Activated CD4-positive, alpha-beta memory T cell treated with anti-CD3 and anti-CD28 coated beads for 36 hours (primary cell): ENCODE measurements around the gene DLG1. TPM values are rescaled to one million over a fixed set of nuclear protein-coding genes. Genes with fewer than 3 reads are reported as not detected.

Experiments used
- CTCF ChIA-PET: fragments of 350-600 bp; sonication (Branson Sonifier 250); formaldehyde crosslinking; loops from one replicate; lab custom pipeline; 2021; ENCODE audit warnings: antibody characterized with exemption, inconsistent platforms; lab: Charles Lee
- POLR2A ChIA-PET: fragments of 350-600 bp; sonication (Branson Sonifier 250); formaldehyde crosslinking; loops from one replicate; lab custom pipeline; 2021; ENCODE audit warnings: antibody characterized with exemption; lab: Charles Lee
- DNase-seq: peaks from one replicate; pipeline ENCODE4 v3.0.0-alpha.2; 2020
- H3K27ac Mint-ChIP-seq: one replicate; pipeline ENCODE4 v1.8.0; 2021; ENCODE audit warnings: mixed read lengths
- H3K27me3 Mint-ChIP-seq: one replicate; pipeline ENCODE4 v1.8.0; 2021; ENCODE audit warnings: mixed read lengths
- H3K36me3 Mint-ChIP-seq: one replicate; pipeline ENCODE4 v1.8.0; 2021; ENCODE audit warnings: mixed read lengths
- H3K4me1 Mint-ChIP-seq: one replicate; pipeline ENCODE4 v1.8.0; 2021; ENCODE audit warnings: low read depth, mixed read lengths
- H3K4me3 Mint-ChIP-seq: one replicate; pipeline ENCODE4 v1.8.0; 2021; ENCODE audit warnings: mild to moderate bottlenecking, mixed read lengths
- H3K9me3 Mint-ChIP-seq: one replicate; pipeline ENCODE4 v1.8.0; 2021; ENCODE audit warnings: mixed read lengths
- intact Hi-C: fragments of 100-400 bp; cut with micrococcal nuclease; formaldehyde crosslinking; loops from one replicate; pipeline ENCODE4 v1.15.1; 2023
- total RNA-seq, 2 experiments: library from RNA; stranded (reverse); gene quantifications; one replicate each; pipeline ENCODE4 v1.2.3, GENCODE V29; 2021

The DLG1 gene
- total RNA-seq, 2 experiments from 2014 or later: 52.6 to 53.3 TPM

DNA sequence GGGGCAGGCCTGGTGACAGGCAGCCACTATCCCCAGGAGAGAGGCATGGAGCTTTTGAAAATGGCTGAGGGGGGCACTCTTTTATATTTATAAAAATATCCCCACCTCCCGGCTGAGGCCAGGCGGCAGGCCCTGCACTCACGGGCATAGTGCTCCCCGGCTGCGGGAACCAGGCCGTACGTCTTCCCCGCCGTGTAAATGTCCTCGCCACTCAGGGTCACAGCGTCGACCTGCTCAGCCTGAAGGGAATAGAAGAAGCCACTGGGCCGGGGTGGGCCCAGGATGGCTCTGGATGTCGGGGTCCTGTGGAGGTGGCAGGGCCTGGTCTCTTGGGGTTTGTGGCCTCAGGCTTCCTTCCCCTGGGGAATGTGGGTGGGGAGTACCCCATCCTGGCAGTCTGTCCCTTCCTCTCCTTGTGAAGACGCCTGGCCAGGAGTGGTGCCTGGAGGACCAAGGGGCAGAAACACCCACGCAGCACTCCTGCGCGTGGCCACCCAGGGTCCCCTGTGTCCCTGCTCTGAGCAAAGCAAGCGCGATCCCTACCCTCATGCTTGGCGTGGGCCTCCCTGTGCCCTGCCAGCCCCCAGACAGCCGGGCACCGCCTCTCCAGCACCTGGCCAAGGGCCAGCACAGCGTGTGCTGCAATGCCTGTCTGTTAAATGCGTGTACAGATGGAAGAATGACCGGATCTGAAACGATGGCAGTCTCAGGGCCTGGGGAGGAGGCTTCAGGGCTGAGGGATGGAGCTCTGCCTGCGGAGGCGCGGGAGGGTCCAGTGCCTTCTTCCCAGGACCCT lies 287.7 kb downstream of the DLG1 start:
- no peak for DNase-seq
- H3K4me1 Mint-ChIP-seq: no peaks in the 10 kb centered on the region
- H3K27ac Mint-ChIP-seq: no peak overlapping the region
- H3K27me3 Mint-ChIP-seq: no peaks in the 10 kb centered on the region
- POLR2A ChIA-PET: no interaction called here
- CTCF ChIA-PET: no interaction called here
- H3K9me3 Mint-ChIP-seq: no peaks in the 10 kb centered on the region
- H3K4me3 Mint-ChIP-seq: no peak overlapping the region
- H3K36me3 Mint-ChIP-seq: no peaks in the 10 kb centered on the region
- intact Hi-C loops: no loop called here

DNA sequence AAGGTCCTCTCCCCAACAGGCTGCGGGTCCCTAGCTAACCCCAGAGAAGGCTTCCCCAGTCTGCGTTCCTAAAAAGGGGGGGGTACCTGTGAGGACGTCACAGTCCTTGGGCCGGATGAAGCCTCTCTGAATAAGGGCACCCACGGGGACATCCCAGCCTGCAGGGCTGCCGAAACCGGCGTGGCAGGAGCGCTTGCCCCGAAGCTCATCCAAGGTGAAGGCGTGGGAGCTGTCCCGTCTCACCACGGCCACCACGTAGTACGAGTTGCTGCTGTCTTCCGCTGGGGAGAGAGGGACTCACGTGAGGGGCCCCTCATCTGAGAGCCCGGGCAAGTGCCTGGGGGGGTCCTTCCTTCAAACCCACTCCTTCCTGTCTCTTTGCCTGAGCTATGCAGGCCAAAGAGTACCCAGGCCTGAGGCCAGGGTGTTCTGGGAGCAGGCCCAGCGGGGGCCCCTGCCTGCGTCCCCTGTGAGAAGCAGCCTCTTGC lies 288.8 kb downstream of the DLG1 start:
- CTCF ChIA-PET: interaction anchor here (1.2 kb wide), 1 partner anchor 20 kb away, joined by 3 read pairs; the partner anchor contains the start of gene MELTF
- no peaks in the 10 kb centered on the region for H3K4me1 Mint-ChIP-seq
- intact Hi-C loops: no loop called here
- no peaks in the 10 kb centered on the region for H3K27me3 Mint-ChIP-seq
- H3K4me3 Mint-ChIP-seq: no peak overlapping the region
- H3K9me3 Mint-ChIP-seq: no peaks in the 10 kb centered on the region
- DNase-seq: no peak
- H3K27ac Mint-ChIP-seq: no peak overlapping the region
- POLR2A ChIA-PET: no interaction called here
- H3K36me3 Mint-ChIP-seq: no peaks in the 10 kb centered on the region

DNA sequence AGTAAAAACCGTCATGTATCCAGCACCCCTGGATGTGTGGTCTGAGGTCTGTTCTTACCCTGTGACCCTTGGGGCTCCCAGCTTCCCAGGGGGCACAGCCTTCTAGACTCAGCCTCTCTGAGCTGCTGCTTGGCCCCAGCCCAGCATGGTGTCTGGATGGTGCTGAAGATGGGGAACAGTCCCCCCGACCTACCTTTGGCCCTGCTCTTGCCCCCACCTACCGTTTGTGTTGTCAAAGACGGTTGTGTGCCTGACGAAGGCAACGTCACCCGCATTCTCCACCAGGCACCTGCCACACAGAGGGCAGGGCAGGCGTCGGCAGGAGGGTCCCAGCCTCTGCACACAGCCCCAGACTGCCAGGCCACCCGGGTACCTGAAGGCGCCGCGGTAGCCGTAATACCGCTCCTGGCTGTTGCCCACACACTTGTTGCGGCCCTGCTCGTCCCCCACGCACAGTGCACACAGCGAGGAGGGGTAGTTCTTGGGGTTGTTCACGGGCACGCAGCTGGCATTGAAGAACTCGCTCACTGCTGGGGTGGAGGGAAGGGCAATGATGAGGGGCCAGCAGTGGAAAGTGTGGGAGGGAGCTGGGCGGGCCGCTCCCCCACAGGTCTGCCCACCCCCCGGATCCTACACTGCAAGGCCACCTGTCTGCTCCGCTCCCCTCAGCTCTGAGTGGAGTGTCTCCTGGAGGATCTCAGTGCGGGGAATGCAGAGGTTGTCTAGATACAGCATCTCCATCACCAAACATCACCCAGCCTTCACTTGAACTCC lies 289.8 kb downstream of the DLG1 start:
- intact Hi-C loops: no loop called here
- no peaks in the 10 kb centered on the region for H3K27me3 Mint-ChIP-seq
- no peak overlapping the region for H3K4me3 Mint-ChIP-seq
- POLR2A ChIA-PET: no interaction called here
- H3K9me3 Mint-ChIP-seq: no peaks in the 10 kb centered on the region
- peaks cover 8% of the 10 kb centered on the region for H3K4me1 Mint-ChIP-seq
- no peak for DNase-seq
- H3K27ac Mint-ChIP-seq: no peak overlapping the region
- CTCF ChIA-PET: interaction anchor here (1.2 kb wide), 1 partner anchor 21 kb away, joined by 3 read pairs; the partner anchor contains the start of gene MELTF
- no peaks in the 10 kb centered on the region for H3K36me3 Mint-ChIP-seq

DNA sequence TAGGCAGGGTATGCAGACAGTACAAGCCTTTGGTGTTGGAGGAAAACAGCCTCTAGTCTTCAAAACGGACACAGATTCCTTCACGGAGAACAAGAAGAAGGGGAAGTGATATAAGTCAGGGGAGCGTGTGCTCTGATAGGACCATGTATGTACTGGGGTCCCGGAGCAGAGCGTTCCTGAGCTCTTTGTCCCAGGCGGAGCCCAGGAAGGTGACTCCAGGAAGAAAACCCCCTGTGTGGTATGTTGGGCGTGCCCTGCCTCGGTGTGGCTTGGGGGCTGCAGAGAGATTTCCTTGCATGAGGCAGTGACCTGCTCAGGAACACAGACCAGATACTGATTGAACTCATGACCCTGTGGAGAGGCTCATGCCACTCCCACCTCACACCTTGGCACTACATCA lies 290.5 kb downstream of the DLG1 start:
- POLR2A ChIA-PET: no interaction called here
- CTCF ChIA-PET: no interaction called here
- DNase-seq: no peak
- Mint-ChIP-seq H3K27ac (no peak overlapping the region), H3K36me3 (no peaks in the 10 kb centered on the region), H3K4me1 (peaks cover 8% of the 10 kb centered on the region), H3K9me3 (no peaks in the 10 kb centered on the region), H3K27me3 (no peaks in the 10 kb centered on the region), H3K4me3 (no peak overlapping the region)
- intact Hi-C loops: no loop called here

DNA sequence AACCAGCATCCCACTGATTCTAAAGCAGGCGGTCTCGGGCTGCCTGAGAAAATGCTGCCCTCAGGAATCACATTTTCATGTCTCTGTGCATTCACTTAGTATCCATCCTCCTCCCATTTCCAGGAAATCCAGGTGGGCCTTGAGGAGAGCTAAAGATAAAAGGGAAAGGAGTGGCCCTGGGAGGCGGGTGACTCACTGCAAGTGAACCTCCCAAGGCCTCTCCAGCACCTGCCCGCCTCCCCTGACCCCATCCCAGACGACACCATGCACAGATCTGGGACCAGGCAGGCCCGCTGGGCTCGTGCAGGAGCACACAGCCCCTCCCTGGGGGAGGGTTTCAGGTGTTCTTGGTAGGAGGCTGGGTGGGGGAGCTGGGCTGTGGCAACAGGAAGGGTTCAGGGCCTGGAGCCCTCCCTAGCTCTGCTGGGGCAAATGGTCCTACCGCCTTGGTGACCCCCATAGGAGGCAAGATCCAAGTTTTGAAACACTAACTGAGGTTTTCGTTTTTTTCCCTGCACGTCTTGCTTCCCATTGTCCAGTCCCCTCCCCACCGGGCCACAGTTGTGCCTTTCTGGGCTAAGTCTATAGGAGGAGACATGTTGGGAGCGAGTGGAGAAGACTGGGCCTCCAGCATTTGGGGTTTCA lies 291.0 kb downstream of the DLG1 start:
- Mint-ChIP-seq H3K4me1 (peaks cover 8% of the 10 kb centered on the region), H3K4me3 (no peak overlapping the region), H3K27ac (no peak overlapping the region), H3K27me3 (no peaks in the 10 kb centered on the region), H3K9me3 (no peaks in the 10 kb centered on the region), H3K36me3 (no peaks in the 10 kb centered on the region)
- ChIA-PET POLR2A (no interaction called here), CTCF (interaction anchor here (0.6 kb wide), 1 partner anchor 173 kb away, joined by 4 read pairs; no protein-coding TSS in a partner anchor)
- no peak for DNase-seq
- intact Hi-C loops: no loop called here

DNA sequence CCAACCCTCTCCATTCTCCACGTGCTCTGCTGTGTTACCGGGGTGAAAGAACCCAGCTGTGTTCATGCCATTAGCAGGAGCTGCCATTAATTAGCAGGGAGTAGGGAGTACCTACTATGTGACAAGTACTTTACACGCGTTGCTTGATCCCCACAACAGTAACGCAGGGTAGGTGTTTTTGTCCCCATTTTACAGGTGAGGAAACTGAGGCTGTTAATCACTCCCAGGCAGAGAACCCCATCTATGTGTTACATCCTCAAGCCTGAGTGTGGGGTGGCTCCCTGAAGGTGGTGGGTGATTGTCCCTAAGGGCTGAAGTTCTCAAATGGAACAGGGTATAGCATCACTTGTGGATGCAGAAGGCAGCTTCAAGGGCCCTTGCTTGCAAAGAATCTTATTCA lies 291.6 kb downstream of the DLG1 start:
- H3K36me3 Mint-ChIP-seq: no peaks in the 10 kb centered on the region
- no peak overlapping the region for H3K4me3 Mint-ChIP-seq
- CTCF ChIA-PET: interaction anchor here (0.6 to 1.0 kb wide), 2 partner anchors 173 to 181 kb away, joined by 3 to 4 read pairs; no protein-coding TSS in a partner anchor
- intact Hi-C loops: no loop called here
- H3K4me1 Mint-ChIP-seq: peaks cover 8% of the 10 kb centered on the region
- H3K27ac Mint-ChIP-seq: no peak overlapping the region
- no peak for DNase-seq
- H3K9me3 Mint-ChIP-seq: no peaks in the 10 kb centered on the region
- H3K27me3 Mint-ChIP-seq: no peaks in the 10 kb centered on the region
- POLR2A ChIA-PET: no interaction called here

DNA sequence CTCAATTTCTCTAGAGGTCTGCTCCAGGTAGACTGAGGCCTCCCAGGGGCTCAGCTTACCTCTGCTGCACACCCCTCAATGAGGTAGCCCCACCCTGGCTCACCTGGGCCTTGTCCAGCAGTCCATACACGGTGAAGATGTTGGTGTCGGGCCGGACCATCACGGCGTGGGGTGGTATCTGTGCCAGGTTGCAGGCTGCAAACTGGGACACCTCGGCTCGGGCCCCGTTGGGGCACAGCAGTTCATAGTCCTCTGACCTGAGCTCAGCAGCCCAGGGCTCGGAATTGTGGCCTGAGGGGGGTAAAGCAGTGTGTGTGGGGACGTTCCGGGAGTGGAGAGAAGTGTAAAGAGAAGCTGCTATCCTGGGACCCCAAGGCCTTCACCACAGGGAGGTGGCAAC lies 292.0 kb downstream of the DLG1 start:
- no peak overlapping the region for H3K27ac Mint-ChIP-seq
- POLR2A ChIA-PET: no interaction called here

DNA sequence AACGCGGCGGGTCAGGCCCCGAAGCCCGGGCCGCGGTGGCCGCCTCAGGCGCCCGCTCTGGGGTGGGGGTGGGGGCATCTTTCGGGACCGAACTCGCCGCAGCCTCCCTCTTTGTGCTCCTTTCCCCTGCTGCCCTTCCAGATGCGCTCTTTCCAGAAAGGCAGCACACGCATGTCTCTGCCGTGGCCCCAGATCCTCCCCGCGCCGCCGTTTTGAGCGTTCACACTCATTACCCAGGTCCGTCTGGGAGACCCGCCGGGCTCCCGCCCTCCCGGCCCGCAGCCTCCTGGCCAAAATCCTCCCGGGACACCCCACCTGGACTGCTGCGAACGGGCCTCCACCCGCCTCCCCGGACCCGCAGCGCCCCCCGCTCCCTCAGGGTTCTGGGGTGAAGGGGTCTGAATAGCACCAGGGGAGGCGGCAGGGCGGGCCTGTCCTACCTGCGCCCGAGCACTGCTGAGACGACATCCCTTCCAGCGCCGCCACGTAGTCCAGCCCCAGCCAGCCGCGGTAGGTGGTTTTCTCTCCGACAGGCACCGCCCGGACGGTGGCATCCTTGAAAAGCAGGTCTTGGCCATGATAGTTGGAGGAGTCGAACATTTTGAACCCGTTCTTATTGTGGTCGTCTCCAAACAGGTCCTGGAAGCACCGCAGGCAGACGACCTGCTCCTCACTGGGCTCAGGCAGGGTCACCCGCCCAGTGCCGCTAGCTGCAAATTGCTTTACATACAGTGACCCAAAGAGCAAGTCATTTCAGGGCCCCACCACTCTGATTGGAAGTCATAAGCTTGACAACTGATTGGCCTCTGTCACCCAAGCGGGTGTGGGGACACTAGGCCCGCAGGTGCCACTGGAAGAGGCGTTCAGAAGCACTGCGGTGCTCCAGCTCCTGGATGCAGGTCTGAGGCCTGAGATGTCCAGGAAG lies 294.7 kb downstream of the DLG1 start:
- H3K27me3 Mint-ChIP-seq: no peaks in the 10 kb centered on the region
- peaks cover 11% of the 10 kb centered on the region for H3K4me1 Mint-ChIP-seq
- H3K9me3 Mint-ChIP-seq: no peaks in the 10 kb centered on the region
- CTCF ChIA-PET: interaction anchor here (0.7 to 6.6 kb wide), 10 partner anchors 10 to 184 kb away, joined by 3 to 45 read pairs (median 4); partner anchors contain the start of gene MELTF
- intact Hi-C loops: no loop called here
- peak overlapping the region; percentile 64 for H3K27ac Mint-ChIP-seq
- peak overlapping the region; percentile 72 for H3K4me3 Mint-ChIP-seq
- no peaks in the 10 kb centered on the region for H3K36me3 Mint-ChIP-seq
- POLR2A ChIA-PET: interaction anchor here (0.7 to 1.8 kb wide), 2 partner anchors 62 to 136 kb away, joined by 3 to 6 read pairs; partner anchors contain the start of genes NCBP2 and SENP5
- peak; percentile 46 for DNase-seq

More for the DNA sequence above, 292.0 kb downstream of the DLG1 start:
- no peaks in the 10 kb centered on the region for H3K27me3 Mint-ChIP-seq
- no peak for DNase-seq
- intact Hi-C loops: no loop called here
- no peaks in the 10 kb centered on the region for H3K9me3 Mint-ChIP-seq
- no peak overlapping the region for H3K4me3 Mint-ChIP-seq
- CTCF ChIA-PET: interaction anchor here (0.6 to 6.6 kb wide), 3 partner anchors 24 to 181 kb away, joined by 3 to 45 read pairs (median 4); partner anchors contain the start of gene MELTF
- H3K36me3 Mint-ChIP-seq: no peaks in the 10 kb centered on the region
- peaks cover 11% of the 10 kb centered on the region for H3K4me1 Mint-ChIP-seq

DNA sequence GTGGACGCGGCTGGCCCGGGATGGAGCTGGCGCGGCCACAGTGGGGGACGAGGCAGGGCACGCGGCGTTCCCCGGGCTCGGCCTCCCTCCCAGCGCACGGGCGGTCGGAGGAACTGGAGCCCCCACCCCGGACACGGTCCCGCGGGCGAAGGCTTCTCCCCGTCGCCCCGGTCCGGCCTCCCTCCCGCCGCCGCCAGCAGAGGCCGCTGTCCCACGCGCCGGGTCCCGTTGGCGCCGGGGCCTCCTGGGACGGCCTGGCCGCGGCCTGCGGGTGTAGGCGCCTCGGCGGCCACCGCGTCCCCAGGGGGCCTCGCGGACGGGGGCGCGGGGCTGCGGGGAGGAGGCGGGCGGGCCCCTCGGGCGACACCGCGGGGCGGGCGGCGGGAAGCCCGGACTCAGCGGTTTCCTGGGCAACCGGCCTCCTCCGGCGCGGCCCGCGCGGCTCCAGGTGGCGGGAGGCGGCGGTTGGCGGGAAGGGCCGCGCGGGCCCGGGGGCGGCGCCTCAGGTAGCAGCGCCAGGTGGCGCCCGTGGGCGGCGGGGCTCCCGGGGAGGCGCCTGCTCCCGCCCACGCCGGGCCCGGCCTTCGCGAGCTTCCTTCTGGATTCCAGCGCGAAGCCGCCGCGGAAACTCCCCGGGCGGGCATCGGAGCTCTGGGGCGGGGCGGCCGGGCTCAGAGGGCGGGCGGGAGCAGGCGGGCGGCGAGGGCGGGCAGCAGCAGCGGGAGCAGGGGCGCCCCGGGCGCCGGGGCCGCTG lies 295.5 kb downstream of the DLG1 start:
- intact Hi-C loops: loop anchor here (1.0 kb wide), 2 partner anchors 26 to 184 kb away; partner anchors contain the start of gene MELTF
- Mint-ChIP-seq H3K4me1 (peaks cover 11% of the 10 kb centered on the region), H3K36me3 (no peaks in the 10 kb centered on the region), H3K27ac (no peak overlapping the region), H3K4me3 (no peak overlapping the region), H3K9me3 (no peaks in the 10 kb centered on the region), H3K27me3 (no peaks in the 10 kb centered on the region)
- DNase-seq: peak; percentile 87
- ChIA-PET CTCF (interaction anchor here (0.7 to 6.6 kb wide), 11 partner anchors 9 to 222 kb away, joined by 3 to 45 read pairs (median 4); partner anchors contain the start of gene MELTF), POLR2A (interaction anchor here (0.7 to 1.8 kb wide), 2 partner anchors 61 to 135 kb away, joined by 3 to 6 read pairs; partner anchors contain the start of genes NCBP2 and SENP5)

DNA sequence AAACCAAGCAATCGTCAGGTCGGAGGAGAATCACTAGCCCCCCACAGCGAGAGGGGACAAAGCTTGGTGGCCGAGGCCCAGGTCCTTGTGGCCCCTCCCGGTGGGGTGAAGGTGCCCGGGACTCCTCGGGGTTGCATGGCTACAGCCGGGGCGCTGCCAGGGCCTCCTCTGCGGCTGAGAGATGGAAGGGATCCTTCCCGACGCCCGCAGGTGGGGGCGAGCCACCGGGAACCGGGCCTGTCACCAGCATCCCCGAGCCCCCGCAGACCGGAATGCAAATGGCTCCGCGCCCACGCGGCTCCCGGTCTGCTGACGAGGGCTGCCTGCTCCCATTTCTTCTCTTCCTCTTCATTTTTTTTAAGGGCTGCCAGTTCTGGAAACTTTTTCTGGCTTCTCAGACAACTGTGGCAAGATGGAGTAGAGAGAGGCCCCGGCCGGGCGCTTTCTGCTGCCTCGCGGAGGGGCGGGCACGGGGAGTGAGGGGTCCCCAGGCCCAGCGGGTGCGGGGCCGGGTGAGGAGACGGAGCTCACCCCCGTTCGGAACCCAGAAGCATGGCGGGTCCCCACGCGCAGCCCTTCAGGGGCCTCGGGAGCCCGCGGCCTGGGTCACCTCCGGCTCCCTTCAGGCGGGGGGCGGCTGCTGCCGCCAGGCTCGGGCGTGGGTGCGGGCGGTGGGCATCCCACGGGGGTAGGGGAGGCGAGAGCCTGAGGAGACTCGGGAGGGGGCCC lies 296.3 kb downstream of the DLG1 start:
- H3K27ac Mint-ChIP-seq: peak overlapping the region; percentile 59
- H3K27me3 Mint-ChIP-seq: no peaks in the 10 kb centered on the region
- no peaks in the 10 kb centered on the region for H3K36me3 Mint-ChIP-seq
- no peaks in the 10 kb centered on the region for H3K9me3 Mint-ChIP-seq
- intact Hi-C loops: loop anchor here (1.0 kb wide), 2 partner anchors 27 to 185 kb away; partner anchors contain the start of gene MELTF
- peak overlapping the region; percentile 68 for H3K4me3 Mint-ChIP-seq
- peak; percentile 18 for DNase-seq
- peaks cover 11% of the 10 kb centered on the region for H3K4me1 Mint-ChIP-seq
- ChIA-PET CTCF (interaction anchor here (0.6 to 6.6 kb wide), 8 partner anchors 9 to 548 kb away, joined by 3 to 45 read pairs (median 4); partner anchors contain the start of gene MELTF), POLR2A (no interaction called here)
